Measurements from ENCODE around the gene UBQLN3.

The UBQLN3 gene

DNA sequence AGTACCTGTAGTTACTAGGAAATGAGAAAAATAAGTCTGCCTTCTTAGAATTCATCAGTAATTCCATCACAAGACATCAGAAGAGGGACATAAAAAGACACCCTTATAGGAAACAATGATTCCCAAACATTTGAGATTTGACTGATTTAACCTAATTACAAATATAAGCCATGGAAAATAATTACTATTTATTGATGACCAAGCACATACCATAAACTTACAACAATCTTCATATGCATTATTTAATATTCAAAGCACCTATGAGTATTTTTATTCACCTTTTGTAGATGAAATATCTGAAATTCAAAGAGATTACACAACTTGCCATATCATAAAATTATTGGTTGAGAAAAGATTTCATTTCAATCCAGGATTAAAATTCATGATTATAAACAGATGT lies 35.8 kb downstream of the UBQLN3 start:
- H3K4me3 ChIP-seq (replicated peaks; ENCODE audit: insufficient read depth, low read length), result no peak overlapping the region
- no peaks in the 10 kb centered on the region for H3K27me3 ChIP-seq (ENCODE audit: insufficient read depth, poor library complexity, severe bottlenecking)
- TF ChIP-seq SPI1 (IDR thresholded peaks at IDR 0.05; ENCODE audit: borderline replicate concordance, low read depth) (no peak), POLR2AphosphoS5 (IDR thresholded peaks at IDR 0.05; ENCODE audit: low read depth) (no peak), GABPA (IDR thresholded peaks at IDR 0.05; ENCODE audit: low read depth) (no peak)
- TF ChIP-seq, protein P1, sequence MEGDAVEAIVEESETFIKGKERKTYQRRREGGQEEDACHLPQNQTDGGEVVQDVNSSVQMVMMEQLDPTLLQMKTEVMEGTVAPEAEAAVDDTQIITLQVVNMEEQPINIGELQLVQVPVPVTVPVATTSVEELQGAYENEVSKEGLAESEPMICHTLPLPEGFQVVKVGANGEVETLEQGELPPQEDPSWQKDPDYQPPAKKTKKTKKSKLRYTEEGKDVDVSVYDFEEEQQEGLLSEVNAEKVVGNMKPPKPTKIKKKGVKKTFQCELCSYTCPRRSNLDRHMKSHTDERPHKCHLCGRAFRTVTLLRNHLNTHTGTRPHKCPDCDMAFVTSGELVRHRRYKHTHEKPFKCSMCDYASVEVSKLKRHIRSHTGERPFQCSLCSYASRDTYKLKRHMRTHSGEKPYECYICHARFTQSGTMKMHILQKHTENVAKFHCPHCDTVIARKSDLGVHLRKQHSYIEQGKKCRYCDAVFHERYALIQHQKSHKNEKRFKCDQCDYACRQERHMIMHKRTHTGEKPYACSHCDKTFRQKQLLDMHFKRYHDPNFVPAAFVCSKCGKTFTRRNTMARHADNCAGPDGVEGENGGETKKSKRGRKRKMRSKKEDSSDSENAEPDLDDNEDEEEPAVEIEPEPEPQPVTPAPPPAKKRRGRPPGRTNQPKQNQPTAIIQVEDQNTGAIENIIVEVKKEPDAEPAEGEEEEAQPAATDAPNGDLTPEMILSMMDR (IDR thresholded peaks at IDR 0.05; ENCODE audit: insufficient read depth, low read length), result no peak
- TF ChIP-seq, protein P2, sequence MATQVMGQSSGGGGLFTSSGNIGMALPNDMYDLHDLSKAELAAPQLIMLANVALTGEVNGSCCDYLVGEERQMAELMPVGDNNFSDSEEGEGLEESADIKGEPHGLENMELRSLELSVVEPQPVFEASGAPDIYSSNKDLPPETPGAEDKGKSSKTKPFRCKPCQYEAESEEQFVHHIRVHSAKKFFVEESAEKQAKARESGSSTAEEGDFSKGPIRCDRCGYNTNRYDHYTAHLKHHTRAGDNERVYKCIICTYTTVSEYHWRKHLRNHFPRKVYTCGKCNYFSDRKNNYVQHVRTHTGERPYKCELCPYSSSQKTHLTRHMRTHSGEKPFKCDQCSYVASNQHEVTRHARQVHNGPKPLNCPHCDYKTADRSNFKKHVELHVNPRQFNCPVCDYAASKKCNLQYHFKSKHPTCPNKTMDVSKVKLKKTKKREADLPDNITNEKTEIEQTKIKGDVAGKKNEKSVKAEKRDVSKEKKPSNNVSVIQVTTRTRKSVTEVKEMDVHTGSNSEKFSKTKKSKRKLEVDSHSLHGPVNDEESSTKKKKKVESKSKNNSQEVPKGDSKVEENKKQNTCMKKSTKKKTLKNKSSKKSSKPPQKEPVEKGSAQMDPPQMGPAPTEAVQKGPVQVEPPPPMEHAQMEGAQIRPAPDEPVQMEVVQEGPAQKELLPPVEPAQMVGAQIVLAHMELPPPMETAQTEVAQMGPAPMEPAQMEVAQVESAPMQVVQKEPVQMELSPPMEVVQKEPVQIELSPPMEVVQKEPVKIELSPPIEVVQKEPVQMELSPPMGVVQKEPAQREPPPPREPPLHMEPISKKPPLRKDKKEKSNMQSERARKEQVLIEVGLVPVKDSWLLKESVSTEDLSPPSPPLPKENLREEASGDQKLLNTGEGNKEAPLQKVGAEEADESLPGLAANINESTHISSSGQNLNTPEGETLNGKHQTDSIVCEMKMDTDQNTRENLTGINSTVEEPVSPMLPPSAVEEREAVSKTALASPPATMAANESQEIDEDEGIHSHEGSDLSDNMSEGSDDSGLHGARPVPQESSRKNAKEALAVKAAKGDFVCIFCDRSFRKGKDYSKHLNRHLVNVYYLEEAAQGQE (IDR thresholded peaks at IDR 0.05; ENCODE audit: insufficient replicate concordance, low read depth), result no peak
- no peak overlapping the region for H3K27ac ChIP-seq (replicated peaks)
- no peak for DNase-seq (ENCODE audit: low read depth in 1 of 2, low spot score in 1 of 2)

DNA sequence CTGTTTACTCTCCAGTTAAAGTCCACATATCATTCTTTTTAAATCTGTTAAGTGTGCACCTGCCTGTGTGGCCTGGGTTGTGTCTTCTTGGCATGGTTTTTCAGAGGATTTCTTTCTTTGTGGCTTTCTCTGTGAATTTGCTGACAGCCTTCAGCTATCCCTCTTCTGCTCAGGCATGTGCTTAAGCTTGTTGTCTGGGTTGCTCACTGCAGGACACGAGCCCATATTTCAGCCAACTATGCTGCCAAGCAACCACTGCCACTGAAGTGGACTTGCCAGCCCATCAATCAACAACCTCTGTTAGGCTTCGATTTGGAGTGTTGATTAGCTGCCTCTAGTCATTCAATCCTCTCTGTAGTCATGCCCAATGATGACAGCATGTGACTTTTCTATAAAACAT lies 42.2 kb downstream of the UBQLN3 start:
- H3K4me3 ChIP-seq (replicated peaks; ENCODE audit: insufficient read depth, low read length), result no peak overlapping the region
- H3K27me3 ChIP-seq (ENCODE audit: insufficient read depth, poor library complexity, severe bottlenecking), result no peaks in the 10 kb centered on the region
- no peak for DNase-seq (ENCODE audit: low read depth in 1 of 2, low spot score in 1 of 2)
- no peak for TF ChIP-seq POLR2AphosphoS5 (IDR thresholded peaks at IDR 0.05; ENCODE audit: low read depth)
- TF ChIP-seq, protein P2 (IDR thresholded peaks at IDR 0.05; ENCODE audit: insufficient replicate concordance, low read depth), result no peak
- TF ChIP-seq, protein P1 (IDR thresholded peaks at IDR 0.05; ENCODE audit: insufficient read depth, low read length), result no peak
- TF ChIP-seq SPI1 (IDR thresholded peaks at IDR 0.05; ENCODE audit: borderline replicate concordance, low read depth), result no peak
- TF ChIP-seq GABPA (IDR thresholded peaks at IDR 0.05; ENCODE audit: low read depth), result no peak
- H3K27ac ChIP-seq (replicated peaks), result no peak overlapping the region

DNA sequence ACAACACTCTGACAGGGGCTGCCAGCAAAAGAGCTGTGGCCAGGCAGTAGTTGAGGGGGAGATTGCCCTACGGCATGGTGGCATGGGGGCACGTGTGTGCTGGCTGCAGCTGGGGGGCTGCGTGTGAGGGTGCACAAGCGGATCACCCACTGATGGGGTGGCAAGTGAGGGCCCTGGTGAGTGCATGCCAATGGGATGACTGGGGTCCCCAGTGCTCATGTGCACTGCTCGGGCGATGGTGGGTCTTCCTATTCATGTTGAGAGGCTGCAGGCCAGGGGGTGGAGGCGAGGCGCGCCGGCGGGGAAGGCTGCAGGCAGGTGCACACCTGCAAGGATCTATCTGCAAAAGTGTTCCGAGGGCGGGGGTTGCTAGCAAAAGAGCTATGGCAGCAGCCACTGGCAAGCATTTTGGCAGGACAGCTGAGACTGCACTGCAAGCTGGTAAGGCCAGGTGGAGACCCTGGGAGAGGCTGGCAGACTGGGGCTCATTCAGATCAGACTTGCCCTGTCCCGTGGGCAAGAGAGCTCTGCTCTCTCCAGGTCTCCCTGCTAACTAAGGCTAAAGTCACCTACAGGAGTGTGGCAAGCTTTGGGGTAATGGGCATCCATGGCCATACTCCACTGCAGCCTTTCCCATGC lies 48.7 kb downstream of the UBQLN3 start:
- Histone ChIP-seq H3K27me3 (ENCODE audit: insufficient read depth, poor library complexity, severe bottlenecking) (no peaks in the 10 kb centered on the region), H3K27ac (replicated peaks) (no peak overlapping the region), H3K4me3 (replicated peaks; ENCODE audit: insufficient read depth, low read length) (no peak overlapping the region)
- TF ChIP-seq, protein P1 (IDR thresholded peaks at IDR 0.05; ENCODE audit: insufficient read depth, low read length), result no peak
- TF ChIP-seq POLR2AphosphoS5 (IDR thresholded peaks at IDR 0.05; ENCODE audit: low read depth) (no peak), SPI1 (IDR thresholded peaks at IDR 0.05; ENCODE audit: borderline replicate concordance, low read depth) (no peak), GABPA (IDR thresholded peaks at IDR 0.05; ENCODE audit: low read depth) (no peak)
- TF ChIP-seq, protein P2 (IDR thresholded peaks at IDR 0.05; ENCODE audit: insufficient replicate concordance, low read depth), result no peak
- no peak for DNase-seq (ENCODE audit: low read depth in 1 of 2, low spot score in 1 of 2)
